ENCODE data around the gene MYNN. TPM values are rescaled to one million over a fixed set of nuclear protein-coding genes. Genes with fewer than 3 reads are reported as not detected.

The MYNN gene
- total RNA-seq, 1 experiment from 2014 or later = 20.4 TPM

GRCh38 chr3:169769287-169770181 lies 3.7 kb upstream of the MYNN start, which contains the start of gene ACTRT3:
TSS of gene ACTRT3 (minus strand) at chr3:169769561. CDS start at chr3:169769520, 41 bp downstream.
- DNase-seq (ENCODE audit: unreplicated experiment) = peak; percentile 73
- no peaks in the 10 kb centered on the region for H3K9me3 Mint-ChIP-seq (ENCODE audit: unreplicated experiment)
- ChIA-PET POLR2A (interaction anchor here (0.6 to 1.4 kb wide), 9 partner anchors 10 to 1674 kb away, joined by 3 to 7 read pairs (median 3); partner anchors contain the start of gene GOLIM4), CTCF (interaction anchor here (0.6 to 1.6 kb wide), 4 partner anchors 9 to 1454 kb away, joined by 3 to 4 read pairs (median 3); no protein-coding TSS in a partner anchor)
- BruUV-seq (replicated peaks) = no TSS peak
- peaks cover 36% of the 10 kb centered on the region for H3K36me3 Mint-ChIP-seq (ENCODE audit: insufficient read depth, unreplicated experiment)
- intact Hi-C loops (cut with micrococcal nuclease) = loop anchor here (5.0 kb wide), 2 partner anchors 622 to 1043 kb away; no protein-coding TSS in a partner anchor
- peaks cover 7% of the 10 kb centered on the region for H3K4me1 Mint-ChIP-seq (ENCODE audit: insufficient read depth, unreplicated experiment)
- TF ChIP-seq CTCF (IDR thresholded peaks at IDR 0.05; ENCODE audit: unreplicated experiment) = no peak
- peak within 1 kb of the TSS; percentile 80 for H3K4me3 Mint-ChIP-seq (ENCODE audit: unreplicated experiment)
- H3K27me3 Mint-ChIP-seq (ENCODE audit: insufficient read depth, unreplicated experiment) = no peaks in the 10 kb centered on the region
- peak within 1 kb of the TSS; percentile 96 for H3K27ac Mint-ChIP-seq (ENCODE audit: low read depth, unreplicated experiment)

- H3K9me3 Mint-ChIP-seq (ENCODE audit: unreplicated experiment) = no peaks in the 10 kb centered on the region
- no TSS peak for BruUV-seq (replicated peaks)
- H3K4me3 Mint-ChIP-seq (ENCODE audit: unreplicated experiment) = peak overlapping the region; percentile 94
- no peaks in the 10 kb centered on the region for H3K27me3 Mint-ChIP-seq (ENCODE audit: insufficient read depth, unreplicated experiment)
- peak overlapping the region; percentile 99 for H3K27ac Mint-ChIP-seq (ENCODE audit: low read depth, unreplicated experiment)
- peaks cover 49% of the 10 kb centered on the region for H3K36me3 Mint-ChIP-seq (ENCODE audit: insufficient read depth, unreplicated experiment)
- peaks cover 4% of the 10 kb centered on the region for H3K4me1 Mint-ChIP-seq (ENCODE audit: insufficient read depth, unreplicated experiment)
- intact Hi-C loops (cut with micrococcal nuclease) = loop anchor here (2.0 to 5.0 kb wide), 3 partner anchors 195 to 1041 kb away; partner anchors contain the start of gene SEC62
- no peak for TF ChIP-seq CTCF (IDR thresholded peaks at IDR 0.05; ENCODE audit: unreplicated experiment)
- POLR2A ChIA-PET = interaction anchor here (0.7 to 3.5 kb wide), 11 partner anchors 9 to 685 kb away, joined by 3 to 50 read pairs (median 6); partner anchors contain the start of genes PRKCI, SEC62 and TERC
- CTCF ChIA-PET = interaction anchor here (0.6 to 1.0 kb wide), 7 partner anchors 70 to 749 kb away, joined by 3 to 6 read pairs (median 3); no protein-coding TSS in a partner anchor
- peak; percentile 82 for DNase-seq (ENCODE audit: unreplicated experiment)
Measured at GRCh38 chr3:169771497-169772304, 1.5 kb upstream of the MYNN start.

- no peak for TF ChIP-seq CTCF (IDR thresholded peaks at IDR 0.05; ENCODE audit: unreplicated experiment)
- ChIA-PET CTCF (interaction anchor here (0.6 to 2.5 kb wide), 12 partner anchors 9 to 745 kb away, joined by 3 to 14 read pairs (median 3); partner anchors contain the start of gene TERC), POLR2A (interaction anchor here (0.6 to 3.5 kb wide), 20 partner anchors 10 to 1683 kb away, joined by 3 to 50 read pairs (median 5); partner anchors contain the start of genes PRKCI, SEC62 and TERC)
- DNase-seq (ENCODE audit: unreplicated experiment) = peak; percentile 85
- intact Hi-C loops (cut with micrococcal nuclease) = loop anchor here (2.0 to 5.0 kb wide), 3 partner anchors 194 to 1040 kb away; partner anchors contain the start of gene SEC62
- H3K9me3 Mint-ChIP-seq (ENCODE audit: unreplicated experiment) = no peaks in the 10 kb centered on the region
- H3K27me3 Mint-ChIP-seq (ENCODE audit: insufficient read depth, unreplicated experiment) = no peaks in the 10 kb centered on the region
- peaks cover 51% of the 10 kb centered on the region for H3K36me3 Mint-ChIP-seq (ENCODE audit: insufficient read depth, unreplicated experiment)
- H3K4me1 Mint-ChIP-seq (ENCODE audit: insufficient read depth, unreplicated experiment) = peaks cover 4% of the 10 kb centered on the region
- H3K27ac Mint-ChIP-seq (ENCODE audit: low read depth, unreplicated experiment) = peak overlapping the region; percentile 99
- H3K4me3 Mint-ChIP-seq (ENCODE audit: unreplicated experiment) = peak overlapping the region; percentile 94
- no TSS peak for BruUV-seq (replicated peaks)
Measured at GRCh38 chr3:169772305-169772896, 795 bp upstream of the MYNN start.
